CD4-positive, alpha-beta T cell treated with Interferon gamma for 1 hour (primary cell): ENCODE measurements around the gene BABAM2.
"Not testable (repeated sequence)": the region's sequence is repeated elsewhere in the genome, so short reads cannot be mapped to it uniquely, and the experiment has no call there.

ENCODE experiments used
- DNase-seq: peaks from one replicate; pipeline ENCODE4 v3.0.0-alpha.2; 2020

BABAM2 gene

DNA sequence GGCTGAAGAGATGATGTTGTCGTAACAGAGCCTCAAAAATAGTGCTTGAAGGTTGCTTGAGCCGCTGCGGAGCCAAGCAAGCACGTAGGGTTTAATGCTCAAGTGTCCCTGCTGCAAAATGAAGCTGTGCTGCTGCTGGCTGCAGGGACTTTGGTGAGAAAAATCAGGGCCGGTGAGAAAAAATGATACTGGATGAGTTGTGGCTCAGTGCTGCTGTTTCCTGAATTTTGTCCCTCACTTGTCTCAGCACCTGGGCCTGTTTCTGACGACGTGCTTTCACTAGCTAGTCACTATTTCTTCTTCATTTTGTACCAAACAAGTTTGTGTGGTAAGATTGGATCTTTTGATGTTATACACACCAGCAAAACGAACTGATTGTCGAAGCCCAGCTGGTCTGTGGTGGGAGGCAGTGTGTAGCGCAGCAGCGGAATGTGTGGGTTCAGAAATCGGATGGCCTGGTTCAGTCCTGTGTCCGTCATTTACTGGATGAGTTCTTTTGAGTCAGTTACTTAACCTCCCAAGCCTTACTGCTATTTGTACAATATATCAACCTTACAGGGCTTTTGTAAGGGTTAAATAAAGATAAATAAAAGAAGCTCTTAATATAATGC lies 329.3 kb downstream of the BABAM2 start:
- no peak for DNase-seq

DNA sequence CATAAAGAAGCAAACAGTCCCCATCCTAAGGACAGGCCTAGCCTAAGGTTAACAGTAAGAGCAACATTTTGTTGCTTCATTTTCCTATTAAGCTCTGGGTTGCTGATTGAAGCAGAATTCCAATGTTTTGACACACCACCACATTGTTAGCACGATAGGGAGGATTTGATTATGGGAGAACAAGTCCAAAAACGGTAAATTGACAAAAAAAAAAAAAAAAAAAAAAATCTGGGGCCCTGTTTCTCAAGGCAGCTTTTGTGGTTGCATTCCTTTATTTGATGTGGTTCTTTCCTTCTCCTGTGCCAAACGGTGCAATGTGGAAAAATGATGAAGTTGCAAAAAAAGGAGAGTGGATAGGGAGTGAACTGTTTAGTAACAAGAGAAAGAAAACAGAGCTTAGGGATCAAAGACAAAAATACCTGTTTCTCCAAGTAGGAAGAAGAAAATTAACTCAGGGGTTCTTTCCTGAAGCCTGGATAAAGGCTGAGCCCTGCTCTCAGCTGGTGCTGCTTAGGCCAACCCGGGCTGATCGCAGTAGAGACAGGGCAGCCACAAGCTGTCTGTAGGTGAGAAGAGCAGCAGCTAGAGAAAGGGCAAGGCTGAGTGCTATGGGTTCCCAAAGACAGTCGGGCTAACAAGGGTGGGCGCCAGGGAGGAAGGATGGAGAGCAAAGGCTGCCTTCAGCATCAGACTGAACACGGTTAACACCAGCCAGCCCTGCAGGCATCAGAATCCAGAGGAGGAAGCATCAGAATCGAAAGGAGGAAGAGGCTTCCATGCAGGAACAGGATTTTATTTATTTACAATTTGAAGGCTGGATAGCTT lies 334.3 kb downstream of the BABAM2 start:
- no peak for DNase-seq

DNA sequence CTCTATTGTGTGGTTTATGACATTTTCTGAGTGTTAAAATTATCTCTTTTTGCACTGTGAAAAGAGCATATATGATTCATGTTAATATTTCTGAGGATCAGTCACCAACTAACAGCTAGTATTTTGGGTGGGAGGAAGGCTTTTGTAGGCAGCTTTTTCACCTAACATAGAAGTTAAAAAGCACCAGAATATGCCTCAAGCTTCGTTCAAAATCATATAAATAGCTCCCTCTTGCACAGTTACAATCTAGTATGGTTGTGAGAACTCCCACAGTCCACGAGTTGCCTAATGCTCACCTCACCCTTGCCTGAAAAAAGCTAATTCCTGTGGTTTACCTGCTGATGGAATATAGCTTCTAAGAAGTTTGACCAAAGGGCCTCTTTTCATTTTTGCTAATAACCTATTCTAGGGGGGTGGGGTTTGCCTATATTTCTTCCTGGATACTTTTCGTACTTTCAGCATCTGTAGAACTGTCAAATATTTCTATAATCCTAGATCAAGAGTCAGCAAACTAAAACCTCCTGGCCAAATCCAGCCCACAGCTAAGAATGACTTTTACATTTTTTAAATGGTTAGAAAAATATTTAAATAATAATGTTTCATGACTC lies 335.0 kb downstream of the BABAM2 start:
- DNase-seq, result no peak

DNA sequence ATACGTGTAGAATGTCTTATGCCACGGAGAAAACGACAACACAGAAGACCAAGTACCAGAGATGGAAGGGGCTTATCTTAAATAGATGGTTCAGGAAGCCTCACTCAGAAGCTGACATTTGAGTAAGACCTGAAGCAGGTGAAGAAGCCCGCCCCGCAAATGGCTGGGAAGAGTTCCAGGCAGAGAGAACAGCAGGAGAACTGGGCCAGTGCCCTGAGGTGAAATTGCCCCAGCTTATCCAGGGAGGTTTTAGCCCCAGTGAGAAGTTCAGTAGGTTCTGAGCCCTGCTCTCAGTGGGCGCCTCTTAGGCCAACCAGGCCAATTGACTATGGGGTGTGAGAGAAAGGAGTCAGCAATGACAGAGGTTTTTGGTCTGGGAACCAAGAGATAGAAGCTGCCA lies 336.0 kb downstream of the BABAM2 start:
- DNase-seq, result no peak

DNA sequence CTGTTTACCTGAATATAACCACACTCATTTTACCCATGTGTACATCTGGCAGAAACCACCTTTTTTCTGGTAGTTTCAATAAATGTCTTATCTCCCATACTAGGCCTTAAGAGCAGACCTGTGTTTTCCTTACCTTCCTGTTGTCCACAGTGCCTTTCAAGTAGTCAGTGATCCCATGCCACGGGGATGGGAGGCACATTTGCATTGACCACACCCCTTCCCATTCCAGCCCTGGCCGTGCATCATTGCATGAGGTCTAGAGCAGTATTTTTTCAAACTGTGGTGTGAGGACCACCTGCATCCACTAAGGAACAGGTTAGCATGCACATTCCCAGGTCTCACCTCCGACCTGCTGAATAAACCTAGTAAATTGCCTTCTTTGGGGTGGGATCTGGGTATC lies 337.0 kb downstream of the BABAM2 start:
- no peak for DNase-seq

DNA sequence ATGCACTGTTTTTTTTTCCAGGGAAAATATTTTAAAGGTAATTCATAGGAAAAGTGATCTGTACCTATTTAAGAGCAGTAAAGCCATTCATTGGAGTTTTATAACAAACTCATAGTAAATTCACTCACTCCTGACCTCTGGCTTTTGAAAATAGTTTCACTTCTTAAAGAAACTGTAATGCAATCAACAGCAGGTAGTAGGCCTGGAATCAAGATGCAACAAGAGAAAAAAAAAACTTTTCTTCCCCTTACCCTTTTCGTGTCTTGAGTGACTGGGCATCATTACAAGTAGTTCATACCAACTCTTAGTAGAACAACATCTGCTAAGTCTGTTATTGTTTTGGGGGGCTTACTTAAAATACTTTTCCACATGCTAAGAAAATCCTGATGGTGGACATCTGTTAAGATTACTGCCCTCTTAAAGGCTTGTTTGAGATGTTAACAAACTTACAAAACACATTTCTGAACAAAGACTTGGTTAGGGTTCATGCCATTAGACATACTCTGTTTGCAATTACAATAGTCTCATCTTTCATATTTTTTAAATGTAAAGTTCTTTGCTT lies 338.0 kb downstream of the BABAM2 start:
- no peak for DNase-seq

DNA sequence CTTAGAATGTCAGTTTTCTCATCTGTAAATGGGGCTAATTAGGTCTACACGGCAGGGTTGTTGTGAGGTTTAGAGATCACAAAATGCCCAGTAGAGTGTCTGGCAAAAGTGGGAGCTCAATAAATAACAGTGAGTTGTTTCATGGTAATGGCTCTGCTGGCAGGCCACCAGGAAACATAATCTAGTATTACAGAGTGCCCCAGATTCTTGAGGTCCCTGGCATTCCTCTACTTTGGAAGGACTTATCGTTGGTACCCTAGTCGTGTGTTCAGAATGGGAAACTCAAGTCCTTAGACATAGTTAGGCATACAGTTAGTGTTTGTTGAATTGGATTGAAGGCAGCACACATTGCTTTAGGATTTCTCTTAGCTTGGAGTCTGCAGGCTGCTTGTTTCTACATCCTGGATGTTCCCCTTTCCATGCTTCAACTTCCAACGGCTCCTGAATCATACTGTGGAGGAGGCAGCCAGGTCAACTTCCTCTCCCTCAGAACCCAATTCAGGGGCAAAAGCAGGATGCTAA lies 340.6 kb downstream of the BABAM2 start:
- no peak for DNase-seq

DNA sequence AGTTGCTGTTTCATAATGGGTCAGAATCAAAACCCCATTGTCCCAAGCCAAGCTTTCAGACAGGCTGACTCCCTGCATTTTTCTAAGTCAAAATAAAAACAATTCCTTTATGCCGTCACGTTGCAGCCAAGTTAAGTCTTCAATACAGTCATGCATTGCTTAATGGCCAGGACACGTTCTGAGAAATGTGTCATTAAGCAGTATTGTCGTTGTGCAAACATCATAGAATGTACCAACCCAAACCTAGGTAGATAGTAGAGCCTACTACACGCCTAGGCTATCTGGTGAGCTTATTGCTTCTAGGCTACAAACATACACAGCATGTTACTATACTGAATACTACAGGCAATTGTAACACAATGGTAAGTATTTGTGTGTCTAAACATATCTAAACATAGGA lies 341.8 kb downstream of the BABAM2 start:
- DNase-seq, result no peak

DNA sequence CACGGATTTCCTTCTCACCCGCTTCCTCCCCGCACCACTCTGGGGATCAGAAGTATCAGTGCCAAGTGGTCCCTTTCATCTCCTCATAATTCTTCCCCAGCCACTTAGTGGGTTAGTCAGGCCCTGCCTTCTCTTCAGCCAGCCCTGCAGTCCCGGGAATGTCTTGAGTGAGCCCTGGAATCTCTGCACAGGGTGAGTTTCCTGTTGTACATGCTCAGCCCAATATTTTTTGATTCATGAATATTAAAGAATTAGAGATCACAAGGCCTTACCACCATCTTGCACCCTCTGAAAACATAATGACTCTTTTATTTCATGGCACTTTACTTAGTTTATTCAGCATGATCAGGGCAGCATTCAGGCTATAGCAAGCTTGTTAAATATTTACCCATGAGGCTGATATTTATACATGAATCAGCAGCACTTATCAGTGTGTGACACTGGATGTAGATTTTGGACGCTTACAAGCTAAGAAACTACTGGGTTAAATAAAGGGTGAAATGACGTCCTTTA lies 342.7 kb downstream of the BABAM2 start:
- no peak for DNase-seq

DNA sequence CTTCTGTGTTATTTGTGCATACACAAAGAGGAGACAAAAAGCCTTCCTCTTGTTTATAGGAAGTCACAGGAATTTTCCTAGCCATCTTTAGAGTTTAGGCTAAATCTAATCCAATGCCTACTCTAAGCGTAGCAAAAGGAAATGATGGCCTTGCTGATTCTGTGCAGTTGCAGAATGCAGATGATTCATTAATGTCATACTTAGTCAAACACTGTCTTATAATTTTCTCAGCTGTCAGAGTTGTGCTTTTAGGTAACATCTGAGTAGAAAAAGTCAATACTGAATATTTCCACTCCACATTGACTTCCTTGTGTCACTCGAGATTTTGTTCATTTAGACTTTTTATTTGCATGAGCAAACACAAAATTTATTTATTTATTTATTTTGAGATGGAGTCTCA lies 344.3 kb downstream of the BABAM2 start:
- no peak for DNase-seq

DNA sequence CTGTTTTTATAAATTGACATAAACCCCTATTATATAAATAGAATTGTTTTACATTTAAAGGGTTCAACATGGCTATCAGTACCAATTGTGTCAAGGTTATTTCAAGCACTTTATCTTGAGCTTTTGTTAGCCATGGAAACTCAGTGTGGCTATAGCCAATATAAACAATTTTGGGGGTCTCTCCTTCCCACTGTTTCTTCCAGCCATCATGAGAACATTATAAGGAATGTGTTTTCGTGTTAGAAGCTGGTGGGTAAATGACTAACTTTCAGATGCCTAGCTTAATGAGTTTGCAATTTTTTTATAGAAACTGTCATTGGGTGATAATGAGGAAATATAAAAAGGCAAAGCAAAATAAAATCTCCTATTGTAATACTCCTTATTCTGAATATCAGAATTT lies 348.7 kb downstream of the BABAM2 start:
- no peak for DNase-seq

DNA sequence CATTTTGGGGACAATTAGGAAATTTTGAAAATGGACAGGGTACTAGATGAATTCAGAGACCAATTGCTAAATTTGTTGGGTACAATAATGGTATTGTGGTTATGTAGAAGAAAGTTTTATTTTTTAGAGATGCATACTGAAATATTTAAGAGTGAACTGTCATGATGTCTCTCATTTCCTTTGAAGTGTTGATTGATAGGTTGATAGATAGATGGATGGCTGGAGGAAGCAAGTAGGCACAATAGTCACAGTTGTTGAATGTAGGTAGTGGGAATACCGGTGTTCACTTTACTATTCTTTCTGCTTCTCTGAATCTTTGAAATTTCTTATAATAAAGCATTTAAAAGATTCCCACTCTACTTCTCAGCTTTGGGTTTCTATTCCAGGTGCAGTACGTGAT lies 350.4 kb downstream of the BABAM2 start:
- DNase-seq, result no peak

DNA sequence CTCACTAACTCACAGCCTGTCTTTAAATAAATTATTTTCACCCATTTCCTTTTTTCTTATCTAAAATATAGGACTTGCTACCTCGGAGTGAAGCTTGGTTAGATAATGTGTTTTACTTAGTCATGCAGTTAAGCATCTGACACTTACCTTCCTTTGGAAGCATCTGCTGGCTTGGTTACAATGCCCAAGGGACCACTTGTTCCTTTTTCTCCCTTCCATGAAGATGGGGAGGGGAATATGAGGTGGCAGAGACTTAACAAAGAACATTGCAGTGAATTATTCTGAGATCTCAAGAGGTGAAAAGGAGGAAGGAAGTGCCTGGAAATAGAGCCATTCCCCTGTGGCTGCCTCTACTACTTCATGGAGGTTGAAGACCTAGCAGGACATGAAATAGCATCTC lies 356.8 kb downstream of the BABAM2 start:
- no peak for DNase-seq

DNA sequence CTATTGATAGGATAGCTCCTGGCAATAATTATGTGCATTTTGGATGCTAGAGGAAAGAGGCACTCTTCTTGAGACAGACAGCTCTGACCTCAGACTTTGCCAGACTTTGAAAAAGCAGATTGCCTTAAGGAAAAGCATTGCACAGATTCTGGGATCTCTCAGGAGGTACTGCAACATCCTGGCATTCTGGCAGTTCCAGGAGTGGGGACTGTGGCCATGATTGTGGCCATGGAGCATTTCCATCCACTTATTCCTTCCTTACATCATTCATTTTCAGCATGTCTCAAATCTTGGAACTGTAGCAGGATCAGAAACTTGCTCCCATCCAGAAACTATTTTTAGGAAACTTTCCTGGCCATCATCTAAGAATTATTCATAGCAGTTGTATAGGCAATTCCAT lies 357.2 kb downstream of the BABAM2 start:
- no peak for DNase-seq

DNA sequence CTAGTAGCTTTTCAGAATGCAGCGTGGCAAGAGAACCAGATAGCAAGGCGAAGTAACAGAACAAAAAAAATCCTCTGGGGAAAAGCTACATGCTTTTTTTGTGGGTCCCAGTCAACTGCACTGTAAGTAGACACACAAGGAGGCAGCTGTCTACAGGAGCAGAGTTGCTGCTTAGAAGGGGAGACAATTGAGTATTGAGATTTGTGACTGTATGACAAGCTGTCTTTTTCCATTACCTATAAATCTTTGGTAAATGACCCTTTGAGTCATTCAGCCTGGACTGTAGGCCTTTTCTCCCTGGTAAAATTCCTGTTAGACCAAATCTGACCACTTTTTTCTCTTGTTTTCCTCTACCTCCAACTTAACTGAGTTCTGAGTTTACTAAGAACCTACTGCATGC lies 358.0 kb downstream of the BABAM2 start:
- DNase-seq, result no peak

DNA sequence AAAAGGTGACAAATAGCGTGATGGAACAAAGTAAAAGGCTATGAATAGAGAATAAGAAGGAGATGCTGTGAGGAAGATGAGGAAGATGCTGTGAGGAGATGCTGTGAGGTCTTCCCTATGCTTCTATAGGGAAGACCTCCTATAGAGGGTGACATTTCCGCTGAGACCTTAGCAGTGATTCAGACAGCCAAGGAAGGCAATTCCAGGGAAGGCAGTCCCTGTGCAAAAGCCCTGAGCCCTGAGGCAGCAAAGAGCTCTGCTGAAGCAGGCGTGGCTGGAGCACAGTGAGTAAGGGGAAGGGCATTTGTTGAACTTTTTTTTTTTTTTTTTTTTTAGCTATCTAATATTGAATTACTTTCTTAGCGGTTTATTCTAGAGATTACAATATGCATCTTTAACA lies 359.5 kb downstream of the BABAM2 start:
- DNase-seq, result no peak

DNA sequence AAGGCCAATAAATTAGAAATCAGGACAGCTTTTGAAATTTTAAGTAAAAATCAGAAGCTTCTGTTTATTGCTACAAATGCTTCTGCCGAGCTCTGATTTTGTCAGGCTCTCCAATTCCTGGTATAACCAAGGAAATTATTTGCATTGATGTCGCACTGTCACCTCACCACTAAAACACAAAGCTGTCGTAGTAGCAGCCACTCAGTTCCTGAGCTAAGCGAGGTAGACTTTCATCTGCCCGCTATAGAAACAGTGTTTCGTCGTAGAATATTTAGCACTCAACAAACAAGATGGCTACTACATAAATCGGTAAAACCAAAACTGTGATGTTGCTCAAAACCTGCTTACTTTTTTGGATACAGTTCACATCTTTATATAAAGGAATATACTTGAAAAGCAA lies 360.8 kb downstream of the BABAM2 start:
- no peak for DNase-seq

DNA sequence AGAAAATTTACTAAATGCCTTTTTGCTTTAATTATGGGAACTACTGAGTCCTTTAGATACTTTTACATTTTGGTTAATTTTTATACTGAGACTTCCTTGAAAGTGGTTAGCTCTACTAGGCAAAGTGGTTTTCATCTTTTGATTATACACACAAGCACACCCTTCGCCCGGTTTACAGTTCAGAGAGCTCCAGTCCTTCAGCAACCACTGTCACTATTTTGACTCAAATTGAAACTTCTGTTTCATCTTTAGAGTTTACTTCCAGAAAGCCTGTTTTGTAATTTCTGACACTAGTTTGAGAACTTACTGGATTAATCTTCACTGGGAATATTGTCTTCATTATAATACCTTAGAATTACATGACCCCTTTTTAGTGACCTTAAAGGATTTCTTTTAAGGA lies 361.8 kb downstream of the BABAM2 start:
- no peak for DNase-seq

DNA sequence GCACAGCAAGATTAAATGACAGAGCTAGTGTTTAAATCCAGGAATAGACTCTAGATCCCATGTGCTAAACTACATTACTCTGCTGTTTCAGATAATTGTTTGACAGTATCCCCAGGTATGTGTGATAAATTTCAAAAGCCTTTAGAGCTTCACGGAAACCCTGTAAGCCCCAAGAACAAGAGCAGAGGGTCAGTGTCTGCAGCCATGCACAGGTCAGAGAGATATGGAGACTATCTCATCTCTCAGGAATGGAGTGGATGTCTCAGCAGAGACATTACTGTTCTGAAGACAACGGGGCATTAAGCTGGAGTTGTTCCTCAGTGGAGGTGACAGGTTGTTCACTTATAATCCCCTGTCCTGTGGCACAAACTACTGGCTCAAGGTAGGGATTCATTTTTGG lies 363.0 kb downstream of the BABAM2 start:
- DNase-seq, result no peak

DNA sequence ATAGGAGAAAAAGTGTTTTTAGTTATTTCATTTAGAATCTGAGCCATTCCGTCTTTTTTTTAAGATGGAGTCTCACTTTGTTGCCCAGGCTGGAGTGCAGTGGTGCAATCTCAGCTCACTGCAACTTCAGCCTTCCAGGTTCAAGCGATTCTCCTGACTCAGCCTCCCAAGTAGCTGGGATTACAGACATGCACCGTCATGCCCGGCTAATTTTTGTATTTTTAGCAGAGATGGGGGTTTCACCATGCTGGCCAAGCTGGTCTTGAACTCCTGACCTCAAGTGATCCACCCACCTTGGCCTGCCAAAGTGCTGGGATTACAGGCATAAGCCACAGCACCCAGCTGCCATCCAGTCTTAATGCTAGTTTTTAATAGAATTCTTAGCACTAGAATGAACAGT lies 364.7 kb downstream of the BABAM2 start:
- not testable (repeated sequence) for DNase-seq

DNA sequence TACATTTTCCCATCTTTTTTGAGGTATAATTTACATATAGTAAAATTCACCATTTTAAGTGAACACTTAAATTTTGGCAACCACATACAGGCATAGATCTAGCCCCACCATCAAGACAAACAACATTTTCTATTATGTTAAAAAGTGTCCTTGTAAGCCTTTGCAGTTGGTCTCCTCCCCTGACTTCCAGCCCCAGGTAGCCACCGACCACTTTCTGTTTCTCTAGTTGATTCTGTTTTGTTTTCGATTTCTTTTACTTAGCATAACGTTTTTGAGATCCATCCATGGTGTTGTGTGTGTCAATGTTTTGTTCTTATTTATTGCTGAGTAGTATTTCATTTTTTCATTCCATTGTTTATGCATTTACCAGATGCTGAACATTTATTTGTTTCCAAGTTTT lies 366.7 kb downstream of the BABAM2 start:
- DNase-seq, result no peak

DNA sequence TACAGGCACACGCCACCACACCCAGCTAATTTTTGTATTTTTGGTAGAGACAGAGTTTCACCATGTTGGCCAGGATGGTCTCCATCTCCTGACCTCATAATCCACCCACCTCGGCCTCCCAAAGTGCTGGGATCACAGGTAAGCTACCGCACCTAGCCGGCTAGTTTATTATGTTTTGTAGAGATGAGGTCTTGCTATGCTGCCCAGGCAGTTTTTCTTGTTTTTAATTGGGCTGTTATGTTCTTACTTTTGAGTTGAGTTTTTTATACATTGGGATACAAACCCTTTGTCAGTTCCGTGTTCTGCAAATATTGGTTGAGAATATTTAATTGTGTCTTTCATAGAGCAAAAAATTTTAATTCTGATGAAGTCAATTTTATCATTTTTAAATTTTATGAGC lies 368.7 kb downstream of the BABAM2 start:
- not testable (repeated sequence) for DNase-seq

DNA sequence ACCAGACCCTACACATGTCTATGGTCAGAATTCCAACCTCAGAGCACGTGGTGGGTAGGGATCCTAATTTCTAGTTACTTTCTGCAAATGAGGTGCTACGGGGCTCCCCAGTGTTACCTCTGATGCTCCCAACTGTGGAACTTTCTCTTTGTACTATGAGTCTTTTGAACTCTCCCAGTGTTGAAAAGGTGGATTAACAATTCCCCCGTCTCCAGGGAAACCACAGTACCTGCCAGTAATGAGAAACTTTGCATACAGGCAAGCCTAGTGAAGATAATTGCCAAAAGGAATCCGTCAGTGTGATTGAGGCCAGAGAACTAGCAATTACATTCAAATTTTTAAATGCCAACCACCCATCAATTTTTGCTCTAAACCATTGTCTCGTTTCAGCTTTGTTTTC lies 373.2 kb downstream of the BABAM2 start:
- no peak for DNase-seq

DNA sequence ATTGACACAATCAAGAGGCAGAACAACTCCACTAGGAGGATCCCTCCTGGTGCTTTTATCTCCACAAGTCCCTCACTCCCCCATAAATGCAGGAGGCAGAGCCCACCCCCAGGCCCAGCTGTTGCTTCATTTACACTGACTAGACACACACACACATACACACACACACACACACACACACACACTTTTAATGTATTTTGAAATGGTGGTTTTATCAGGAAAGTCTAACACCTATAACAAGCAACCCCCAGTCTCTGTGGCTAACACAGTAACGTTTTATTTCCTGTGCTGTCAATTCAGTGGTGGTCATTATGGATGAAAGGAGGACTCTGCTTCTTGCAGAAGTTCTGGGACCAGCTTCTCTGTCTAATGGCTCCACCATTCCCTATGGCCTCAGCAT lies 376.8 kb downstream of the BABAM2 start:
- no peak for DNase-seq
